Activated CD8-positive, alpha-beta memory T cell treated with anti-CD3 and anti-CD28 coated beads, Interleukin-2, amount 50 U/mL, for 4 hours (primary cell): Measurements from ENCODE around the gene PAFAH2.

Experiments
- DNase-seq: peaks from one replicate; pipeline ENCODE4 v3.0.0-alpha.2; 2020

The PAFAH2 gene

GRCh38 chr1:26031196-26031595 lies 33.3 kb upstream of the PAFAH2 start:
- no peak for DNase-seq

- no peak for DNase-seq
Observed at GRCh38 chr1:26029864-26030481, 32.1 kb upstream of the PAFAH2 start.

DNA sequence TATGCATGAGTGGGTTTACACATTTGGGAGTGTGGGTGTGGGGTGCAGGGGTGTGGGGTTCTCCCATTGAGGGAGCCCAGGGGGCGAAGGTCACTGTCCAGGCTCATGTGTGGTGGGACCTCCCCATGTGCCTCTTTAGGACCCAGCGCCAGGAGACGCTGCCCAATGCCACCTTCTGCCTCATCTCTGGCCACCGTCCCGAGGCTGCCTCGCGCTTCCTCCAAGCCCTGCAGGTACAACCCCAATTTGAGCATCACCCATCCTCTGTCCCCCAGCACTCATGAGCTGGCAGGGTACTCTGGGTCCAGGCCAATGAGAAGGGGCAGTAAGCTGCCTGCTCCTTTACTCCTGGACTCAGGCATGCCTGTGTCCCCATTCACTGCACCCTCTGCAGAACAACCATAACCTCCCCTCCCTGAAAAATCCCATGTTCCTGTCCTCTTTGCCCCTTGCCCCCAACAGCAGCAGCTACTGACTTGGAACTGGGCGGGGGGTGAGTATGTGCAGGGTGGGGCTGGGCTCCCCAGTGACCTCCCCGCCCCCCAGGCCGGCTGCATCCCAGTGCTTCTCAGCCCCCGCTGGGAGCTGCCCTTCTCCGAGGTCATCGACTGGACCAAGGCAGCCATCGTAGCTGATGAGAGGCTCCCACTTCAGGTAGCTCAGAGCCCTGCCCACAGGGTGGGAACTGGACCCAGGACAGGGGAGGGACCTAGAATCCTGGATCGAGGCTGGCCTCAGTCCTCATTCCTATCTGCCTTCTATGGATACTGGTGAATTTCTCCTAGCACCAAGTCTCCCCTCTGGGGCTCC lies 31.4 kb upstream of the PAFAH2 start:
- DNase-seq, result no peak

- DNase-seq, result no peak
Observed at GRCh38 chr1:26028490-26028980, 30.7 kb upstream of the PAFAH2 start.

DNA sequence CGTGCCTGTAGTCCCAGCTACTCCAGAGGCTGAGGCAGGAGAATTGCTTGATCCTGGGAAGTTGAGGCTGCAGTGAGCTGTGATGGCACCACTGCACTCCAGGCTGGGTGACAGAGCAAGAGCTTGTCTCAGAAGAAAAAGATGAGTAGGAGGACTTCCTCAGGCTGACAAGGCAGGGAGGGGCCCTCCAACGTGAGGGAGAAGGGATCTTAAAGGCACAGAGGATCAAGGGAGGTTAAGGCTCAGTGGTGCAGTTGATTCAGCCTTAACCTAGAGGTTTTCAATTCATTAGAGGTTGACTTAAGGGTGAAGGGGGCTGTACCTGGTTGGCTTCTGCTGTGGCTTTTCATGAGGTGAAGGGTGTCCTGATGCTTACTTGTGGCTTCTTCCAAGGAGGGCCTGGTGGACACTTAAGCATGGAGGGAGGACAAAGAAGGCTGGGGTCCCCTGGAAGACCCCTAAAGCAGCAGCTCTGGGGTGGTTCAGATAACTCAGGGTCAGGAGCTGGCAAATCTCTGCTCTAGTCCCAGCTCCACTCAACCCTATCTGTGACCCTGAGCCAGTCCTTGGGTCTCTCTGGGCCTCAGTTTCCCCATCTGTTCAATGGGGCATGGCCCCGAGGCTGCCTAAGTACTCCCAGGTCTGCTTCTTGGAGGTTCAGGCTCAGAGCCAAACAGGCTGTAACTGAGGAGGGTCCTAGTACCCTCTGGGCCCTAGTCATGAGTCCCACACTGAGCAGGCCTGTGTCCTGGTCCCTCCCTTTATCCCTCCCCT lies 30.0 kb upstream of the PAFAH2 start:
- no peak for DNase-seq

DNA sequence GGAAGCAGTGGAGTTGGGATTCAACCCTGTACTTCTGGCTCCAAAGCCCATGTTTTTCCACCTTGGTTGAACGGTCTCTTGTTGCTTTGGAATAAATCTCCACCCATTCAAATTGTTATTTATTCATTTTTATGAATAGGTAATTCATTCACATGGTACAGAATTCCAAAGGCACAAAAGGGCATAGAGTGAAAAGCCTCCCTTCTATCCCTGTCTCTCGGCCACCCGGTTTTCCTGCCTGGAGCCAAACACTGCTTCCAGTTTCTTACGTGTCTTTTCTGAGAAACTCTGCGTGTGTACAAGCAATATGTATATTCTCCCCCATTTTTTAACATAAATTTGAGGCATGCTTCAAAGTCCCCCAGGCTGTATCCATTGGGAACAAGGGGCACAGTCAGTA lies 27.7 kb upstream of the PAFAH2 start:
- no peak for DNase-seq

- no peak for DNase-seq
Observed at GRCh38 chr1:26025060-26025459, 27.2 kb upstream of the PAFAH2 start.

DNA sequence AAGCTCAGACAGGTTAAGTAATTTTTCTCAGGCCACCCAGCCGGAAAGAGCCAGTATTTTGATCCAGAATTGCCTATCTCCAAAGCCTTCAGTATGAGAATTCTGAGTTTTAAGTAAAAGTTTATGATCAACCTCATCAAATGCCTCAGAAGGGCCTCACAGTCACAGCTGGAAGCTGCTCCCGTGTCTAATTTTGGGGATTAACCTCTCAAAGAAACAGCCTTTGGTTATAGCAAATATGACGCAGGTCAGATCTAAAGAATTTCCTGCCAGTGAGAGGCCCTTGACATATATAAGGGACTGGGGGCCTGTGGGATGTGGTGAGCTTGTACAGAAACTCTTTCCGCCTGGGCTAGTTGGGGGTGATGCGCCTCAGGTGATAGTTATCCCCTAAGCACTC lies 26.0 kb upstream of the PAFAH2 start:
- DNase-seq, result no peak

- no peak for DNase-seq
Observed at GRCh38 chr1:26023009-26023408, 25.1 kb upstream of the PAFAH2 start.

- no peak for DNase-seq
Observed at GRCh38 chr1:26022404-26022779, 24.5 kb upstream of the PAFAH2 start.

DNA sequence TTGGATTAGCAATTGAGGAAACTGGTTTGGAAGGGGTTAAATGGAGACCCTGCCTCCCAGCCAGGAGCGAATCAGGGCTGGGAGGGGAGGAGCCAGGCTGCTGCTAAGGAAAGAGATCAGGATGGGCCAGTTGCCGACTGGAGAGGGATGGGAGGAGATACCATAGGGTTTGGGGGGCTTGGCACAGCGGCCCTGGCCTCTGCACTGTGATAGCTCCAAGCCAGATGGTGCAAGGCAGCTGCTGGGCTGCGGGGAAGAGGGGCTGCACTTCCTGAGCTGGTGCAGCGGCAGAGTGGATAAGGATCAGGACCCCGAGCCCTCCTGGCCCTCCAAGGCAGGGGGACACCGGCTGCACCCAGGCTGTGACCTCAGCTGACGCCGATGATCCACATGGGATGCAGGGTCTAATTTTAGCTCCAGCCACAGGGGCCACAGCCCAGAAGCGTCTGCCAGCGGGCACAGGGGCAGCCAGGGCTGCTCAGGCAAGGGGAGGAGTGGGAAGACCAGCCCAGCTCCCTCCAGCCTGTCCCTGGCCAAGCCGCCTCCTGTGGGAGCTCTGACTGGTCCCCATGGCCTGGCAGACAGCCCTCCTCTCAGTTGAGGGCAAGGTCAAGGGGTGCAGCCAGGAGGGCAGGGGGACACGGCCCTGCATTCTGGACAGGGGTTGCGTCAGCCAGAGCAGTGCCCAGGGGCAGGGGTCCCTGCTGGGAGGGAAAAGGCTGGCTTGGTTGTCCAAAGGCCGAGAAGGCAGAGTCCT lies 24.0 kb upstream of the PAFAH2 start, which contains the start of gene EXTL1:
Gene EXTL1 (plus strand): TSS at position 129 of the 757 bp plus-strand sequence. CDS start 872 bp downstream, outside the sequence.
- DNase-seq, result no peak

- no peak for DNase-seq
Observed at GRCh38 chr1:26020941-26021646, 23.2 kb upstream of the PAFAH2 start.

DNA sequence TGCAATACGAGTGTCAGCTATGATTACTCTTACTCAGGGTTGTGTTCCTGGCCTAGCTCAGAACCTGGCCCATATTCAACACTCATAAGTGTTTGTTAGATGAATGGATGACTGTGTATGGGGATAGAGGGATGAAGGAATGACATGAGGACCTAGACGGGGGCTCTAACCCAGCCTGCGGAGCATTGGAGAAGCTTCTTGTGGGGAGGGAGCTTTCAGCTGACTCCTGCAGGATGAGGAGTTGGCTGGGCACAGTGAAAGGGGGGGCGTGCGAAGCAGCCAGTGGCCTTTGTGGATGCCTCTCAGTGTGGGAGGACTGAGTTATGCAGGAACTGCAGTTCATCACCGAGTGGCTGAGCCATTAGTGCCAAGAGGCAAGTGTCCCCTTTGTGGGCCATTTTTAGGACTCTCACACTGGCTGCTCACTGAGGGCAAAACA lies 22.5 kb upstream of the PAFAH2 start:
- DNase-seq, result no peak

- DNase-seq, result no peak
Observed at GRCh38 chr1:26019641-26020315, 21.9 kb upstream of the PAFAH2 start.

DNA sequence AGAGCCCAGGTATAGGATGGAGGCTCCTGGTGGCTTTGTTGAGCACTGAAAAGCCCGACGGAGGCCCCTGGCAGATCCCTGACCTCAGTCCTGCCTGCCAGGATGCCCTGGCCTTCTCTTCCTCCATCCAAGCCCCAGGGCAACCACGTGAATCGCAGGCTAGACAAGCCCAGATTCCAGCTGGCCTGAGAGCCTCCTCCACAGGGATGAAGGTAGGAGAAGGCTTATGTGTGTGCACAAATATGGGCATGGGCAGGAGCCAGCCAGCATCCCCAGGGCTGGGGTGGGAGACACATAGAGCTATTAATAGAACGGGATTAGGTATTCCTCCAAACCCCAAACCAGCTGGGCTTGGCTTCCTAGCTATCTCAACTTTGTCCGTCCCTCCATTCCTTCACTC lies 19.7 kb upstream of the PAFAH2 start:
- no peak for DNase-seq

- peak; percentile 31 for DNase-seq
Observed at GRCh38 chr1:26016953-26017545, 19.2 kb upstream of the PAFAH2 start.

GRCh38 chr1:26016258-26016952 lies 18.5 kb upstream of the PAFAH2 start:
- DNase-seq, result no peak

DNA sequence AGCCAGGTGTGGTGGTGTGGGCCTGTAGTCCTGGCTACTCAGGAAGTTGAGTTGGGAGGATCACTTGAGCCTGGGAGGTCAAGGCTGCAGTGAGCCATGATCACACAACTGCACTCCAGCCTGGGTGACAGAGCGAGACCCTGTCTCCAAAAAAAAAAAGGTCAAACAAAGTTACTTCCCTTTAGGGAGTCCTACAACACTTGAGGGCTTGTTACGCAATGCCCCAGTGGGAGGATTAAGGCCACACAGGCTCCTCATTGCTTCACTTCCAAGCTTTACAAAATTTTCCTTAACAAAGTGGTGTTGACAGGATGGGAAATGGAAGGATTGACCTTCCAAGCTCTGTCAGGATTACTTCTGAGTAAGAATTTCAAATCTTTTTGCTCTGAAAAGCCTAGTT lies 17.5 kb upstream of the PAFAH2 start:
- no peak for DNase-seq

DNA sequence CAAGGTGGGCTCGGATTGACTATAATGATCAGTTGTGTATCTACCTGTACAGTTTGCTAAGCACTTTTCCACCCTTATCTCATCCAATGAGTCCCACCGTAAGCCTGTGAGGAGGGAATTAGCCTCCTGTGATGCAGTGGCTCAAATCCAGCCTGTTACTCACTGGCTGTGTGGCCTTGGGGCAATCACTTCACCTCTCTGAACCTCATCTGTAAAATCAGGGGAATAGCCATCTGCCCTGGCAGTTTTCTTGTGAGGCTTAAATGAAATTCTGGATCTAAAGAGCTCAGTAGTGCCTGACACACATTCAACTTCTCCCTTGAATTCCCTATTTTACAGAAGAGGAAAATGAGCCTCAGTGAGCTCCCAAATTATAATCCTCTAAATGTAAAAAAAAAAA lies 16.3 kb upstream of the PAFAH2 start:
- no peak for DNase-seq

- no peak for DNase-seq
Observed at GRCh38 chr1:26012864-26013263, 15.0 kb upstream of the PAFAH2 start.
